Measurements from ENCODE around the gene TMEM239. TPM values are rescaled to one million over a fixed set of nuclear protein-coding genes. Genes with fewer than 3 reads are reported as not detected.

The TMEM239 gene
- total RNA-seq, 1 experiment from 2014 or later = not detected

DNA sequence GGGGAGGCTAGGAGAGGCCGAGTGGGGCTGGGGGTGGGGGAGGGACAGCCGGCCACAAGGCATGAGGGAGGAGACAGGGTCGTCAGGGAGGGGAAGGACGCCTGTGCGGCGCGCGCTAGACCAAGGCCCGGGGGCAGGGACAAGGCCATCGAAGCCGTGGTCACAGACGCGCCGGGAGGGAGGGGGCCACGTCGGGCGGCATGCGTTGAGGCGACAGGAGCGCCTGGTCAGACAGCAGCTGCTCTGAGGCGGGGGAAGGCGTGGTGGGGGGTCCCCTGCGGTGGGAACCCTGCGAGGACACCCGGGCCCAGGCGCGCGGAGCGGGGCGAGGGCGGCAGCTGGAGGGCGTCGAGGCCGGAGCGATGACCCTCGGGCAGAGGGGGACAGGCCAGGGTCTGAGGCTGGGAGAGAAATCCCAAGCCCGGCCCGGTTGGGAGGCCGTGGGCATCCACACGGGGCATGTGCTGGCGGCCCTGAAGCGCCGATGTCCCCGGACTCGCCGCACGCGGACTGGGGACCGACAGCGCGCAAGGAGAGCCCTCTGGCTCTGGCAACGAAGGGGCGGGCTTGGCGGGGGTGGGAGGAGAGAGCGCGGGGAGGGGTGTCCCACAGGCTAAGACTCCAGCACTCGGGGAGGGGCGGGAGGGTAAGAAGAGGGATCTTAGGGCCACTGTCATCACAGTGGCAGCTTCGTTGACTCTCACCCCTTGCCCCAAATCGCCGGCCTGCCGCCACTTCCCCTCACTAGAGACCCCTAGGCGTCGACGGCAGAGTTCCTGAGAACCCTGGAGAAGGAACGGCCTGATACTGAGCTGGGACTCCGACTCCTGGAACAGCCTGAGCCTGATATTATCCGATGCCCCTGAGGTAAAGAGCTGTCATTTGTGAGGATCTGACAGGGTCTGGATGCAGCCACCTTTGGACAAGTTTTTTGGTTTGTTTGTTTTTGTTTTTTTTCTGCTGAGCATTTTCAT lies 5.0 kb downstream of the TMEM239 start:
- no peak for DNase-seq
- Histone ChIP-seq H2AFZ (no peak overlapping the region), H3K4me3 (no peak overlapping the region), H4K20me1 (ENCODE audit: insufficient read depth) (no peaks in the 10 kb centered on the region), H3K27ac (no peak overlapping the region), H3F3A (ENCODE audit: insufficient read depth, low read depth) (no peaks in the 10 kb centered on the region), H3K9me2 (ENCODE audit: insufficient read depth) (no peaks in the 10 kb centered on the region), H3K4me2 (no peak overlapping the region), H3K9me3 (ENCODE audit: insufficient read depth, low read depth) (no peaks in the 10 kb centered on the region), H3K36me3 (ENCODE audit: low read depth) (no peaks in the 10 kb centered on the region), H3K79me2 (ENCODE audit: low read depth) (no peaks in the 10 kb centered on the region), H3K27me3 (ENCODE audit: insufficient read depth, low read depth) (no peaks in the 10 kb centered on the region), H3K4me1 (replicated peaks; ENCODE audit: insufficient read depth) (no peaks in the 10 kb centered on the region)
- no TSS peak for BruUV-seq (replicated peaks)
- TF ChIP-seq, protein P1, sequence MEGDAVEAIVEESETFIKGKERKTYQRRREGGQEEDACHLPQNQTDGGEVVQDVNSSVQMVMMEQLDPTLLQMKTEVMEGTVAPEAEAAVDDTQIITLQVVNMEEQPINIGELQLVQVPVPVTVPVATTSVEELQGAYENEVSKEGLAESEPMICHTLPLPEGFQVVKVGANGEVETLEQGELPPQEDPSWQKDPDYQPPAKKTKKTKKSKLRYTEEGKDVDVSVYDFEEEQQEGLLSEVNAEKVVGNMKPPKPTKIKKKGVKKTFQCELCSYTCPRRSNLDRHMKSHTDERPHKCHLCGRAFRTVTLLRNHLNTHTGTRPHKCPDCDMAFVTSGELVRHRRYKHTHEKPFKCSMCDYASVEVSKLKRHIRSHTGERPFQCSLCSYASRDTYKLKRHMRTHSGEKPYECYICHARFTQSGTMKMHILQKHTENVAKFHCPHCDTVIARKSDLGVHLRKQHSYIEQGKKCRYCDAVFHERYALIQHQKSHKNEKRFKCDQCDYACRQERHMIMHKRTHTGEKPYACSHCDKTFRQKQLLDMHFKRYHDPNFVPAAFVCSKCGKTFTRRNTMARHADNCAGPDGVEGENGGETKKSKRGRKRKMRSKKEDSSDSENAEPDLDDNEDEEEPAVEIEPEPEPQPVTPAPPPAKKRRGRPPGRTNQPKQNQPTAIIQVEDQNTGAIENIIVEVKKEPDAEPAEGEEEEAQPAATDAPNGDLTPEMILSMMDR (conservative IDR thresholded peaks at IDR 0.05) = no peak
- no peak for TF ChIP-seq EZH2 (IDR thresholded peaks at IDR 0.05; ENCODE audit: low read depth)
- intact Hi-C loops (cut with micrococcal nuclease; ENCODE audit: unreplicated experiment) = no loop called here
- CTCF ChIA-PET = no interaction called here
- POLR2A ChIA-PET (ENCODE audit: unreplicated experiment) = no interaction called here

DNA sequence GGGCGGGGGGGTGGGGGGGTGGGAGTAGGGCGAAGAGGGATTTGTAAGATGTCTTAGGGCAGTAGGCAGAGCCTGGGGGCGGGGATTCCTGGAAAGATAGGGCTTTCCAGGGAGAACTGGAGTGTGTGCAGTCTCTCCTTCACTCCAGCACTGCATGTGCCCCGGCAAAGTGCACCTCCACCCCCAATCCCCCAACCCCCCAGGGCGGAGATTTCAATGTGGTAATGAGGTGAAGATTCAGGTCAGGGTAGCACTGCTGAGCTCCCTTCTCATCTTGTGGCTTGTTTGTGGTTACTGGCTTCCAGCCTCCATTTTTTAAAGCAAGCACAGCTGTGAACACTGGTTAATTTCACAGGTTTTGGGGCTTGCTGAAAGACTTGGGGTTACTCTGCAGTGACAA lies 5.9 kb downstream of the TMEM239 start:
- no peaks in the 10 kb centered on the region for H3K27me3 ChIP-seq (ENCODE audit: insufficient read depth, low read depth)
- H3K79me2 ChIP-seq (ENCODE audit: low read depth) = no peaks in the 10 kb centered on the region
- DNase-seq = no peak
- no peaks in the 10 kb centered on the region for H3K9me2 ChIP-seq (ENCODE audit: insufficient read depth)
- TF ChIP-seq EZH2 (IDR thresholded peaks at IDR 0.05; ENCODE audit: low read depth) = no peak
- TF ChIP-seq, protein P1 (conservative IDR thresholded peaks at IDR 0.05) = no peak
- H3K27ac ChIP-seq = no peak overlapping the region
- intact Hi-C loops (cut with micrococcal nuclease; ENCODE audit: unreplicated experiment) = no loop called here
- no peaks in the 10 kb centered on the region for H3K9me3 ChIP-seq (ENCODE audit: insufficient read depth, low read depth)
- ChIA-PET CTCF (no interaction called here), POLR2A (ENCODE audit: unreplicated experiment) (no interaction called here)
- BruUV-seq (replicated peaks) = no TSS peak
- no peak overlapping the region for H3K4me2 ChIP-seq
- H2AFZ ChIP-seq = no peak overlapping the region
- no peaks in the 10 kb centered on the region for H4K20me1 ChIP-seq (ENCODE audit: insufficient read depth)
- H3K4me3 ChIP-seq = no peak overlapping the region
- no peaks in the 10 kb centered on the region for H3F3A ChIP-seq (ENCODE audit: insufficient read depth, low read depth)
- no peaks in the 10 kb centered on the region for H3K36me3 ChIP-seq (ENCODE audit: low read depth)
- no peaks in the 10 kb centered on the region for H3K4me1 ChIP-seq (replicated peaks; ENCODE audit: insufficient read depth)

DNA sequence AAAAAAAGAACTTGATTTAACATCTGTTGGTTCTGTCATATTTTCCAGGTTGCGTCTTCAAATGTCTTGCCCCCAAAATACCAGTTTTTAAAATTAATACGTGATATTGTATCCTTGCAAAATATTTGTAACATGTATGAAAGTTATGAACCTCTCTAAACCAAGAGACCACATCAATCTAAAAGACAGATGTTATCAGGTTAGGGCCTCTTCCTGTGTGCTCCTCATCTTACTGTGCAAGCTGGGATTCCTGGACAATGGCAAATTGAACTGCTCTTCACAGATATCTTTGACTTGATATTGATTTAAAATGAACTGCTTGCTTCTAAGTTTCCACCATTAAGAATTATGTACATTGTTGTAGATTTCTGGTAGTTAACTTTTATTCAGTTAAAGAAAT lies 9.6 kb downstream of the TMEM239 start:
- no peaks in the 10 kb centered on the region for H3K9me2 ChIP-seq (ENCODE audit: insufficient read depth)
- H3K4me3 ChIP-seq = no peak overlapping the region
- peaks cover 7% of the 10 kb centered on the region; the same call in 1 of the 2 replicates for H3K4me1 ChIP-seq (replicated peaks; ENCODE audit: insufficient read depth)
- H3K79me2 ChIP-seq (ENCODE audit: low read depth) = no peaks in the 10 kb centered on the region
- ChIA-PET POLR2A (ENCODE audit: unreplicated experiment) (interaction anchor here (0.6 kb wide), 1 partner anchor 117 kb away, joined by 5 read pairs; no protein-coding TSS in a partner anchor), CTCF (no interaction called here)
- H3K9me3 ChIP-seq (ENCODE audit: insufficient read depth, low read depth) = no peaks in the 10 kb centered on the region; the same call in 1 of the 2 replicates
- intact Hi-C loops (cut with micrococcal nuclease; ENCODE audit: unreplicated experiment) = no loop called here
- no peak overlapping the region for H3K27ac ChIP-seq
- no peaks in the 10 kb centered on the region for H4K20me1 ChIP-seq (ENCODE audit: insufficient read depth)
- no peaks in the 10 kb centered on the region for H3F3A ChIP-seq (ENCODE audit: insufficient read depth, low read depth)
- H2AFZ ChIP-seq = no peak overlapping the region
- no peaks in the 10 kb centered on the region for H3K27me3 ChIP-seq (ENCODE audit: insufficient read depth, low read depth)
- no peak for DNase-seq
- no peak for TF ChIP-seq EZH2 (IDR thresholded peaks at IDR 0.05; ENCODE audit: low read depth)
- TF ChIP-seq, protein P1 (conservative IDR thresholded peaks at IDR 0.05) = no peak
- no peak overlapping the region for H3K4me2 ChIP-seq
- no peaks in the 10 kb centered on the region for H3K36me3 ChIP-seq (ENCODE audit: low read depth)
- BruUV-seq (replicated peaks) = no TSS peak
